ENCODE measurements around the gene ERBIN. TPM values are rescaled to one million over a fixed set of nuclear protein-coding genes. Genes with fewer than 3 reads are reported as not detected.
"Not testable (repeated sequence)": the region's sequence is repeated elsewhere in the genome, so short reads cannot be mapped to it uniquely, and the experiment has no call there.

ERBIN gene
- total RNA-seq, 1 experiment from 2014 or later = 101 TPM

DNA sequence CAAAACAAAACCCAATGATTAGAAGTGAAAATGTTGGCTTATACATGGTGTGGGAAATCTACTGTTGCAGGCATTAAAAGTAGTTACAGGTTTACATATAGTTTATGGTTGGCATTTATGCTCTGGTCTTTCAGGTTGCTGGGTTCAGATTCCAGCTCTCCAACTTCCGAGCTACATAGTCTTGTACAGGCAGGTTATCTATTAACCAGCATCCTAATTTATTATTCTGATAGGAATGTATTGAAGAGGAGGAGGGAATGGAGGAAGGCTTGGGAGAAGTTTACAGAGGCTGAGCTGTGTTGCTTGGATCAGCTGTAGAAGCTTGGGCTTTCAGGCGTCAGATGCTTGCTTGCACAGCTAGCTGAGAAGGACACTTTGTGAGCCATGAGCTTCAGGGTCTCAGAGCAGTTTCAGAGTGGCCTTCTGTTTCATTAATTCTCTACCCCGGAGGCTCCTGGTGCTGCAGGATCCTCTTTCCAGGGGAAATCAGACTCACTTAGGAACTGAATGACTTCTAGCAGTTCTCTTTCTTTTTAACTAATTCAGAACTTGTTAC lies 11.7 kb upstream of the ERBIN start:
- in situ Hi-C loops (cut with HindIII; ENCODE audit: low pct_unique_long_range_greater_than_20kb, low sequenced_read_pairs) = no loop called here
- DNase-seq (ENCODE audit: low read depth, low spot score) = no peak

DNA sequence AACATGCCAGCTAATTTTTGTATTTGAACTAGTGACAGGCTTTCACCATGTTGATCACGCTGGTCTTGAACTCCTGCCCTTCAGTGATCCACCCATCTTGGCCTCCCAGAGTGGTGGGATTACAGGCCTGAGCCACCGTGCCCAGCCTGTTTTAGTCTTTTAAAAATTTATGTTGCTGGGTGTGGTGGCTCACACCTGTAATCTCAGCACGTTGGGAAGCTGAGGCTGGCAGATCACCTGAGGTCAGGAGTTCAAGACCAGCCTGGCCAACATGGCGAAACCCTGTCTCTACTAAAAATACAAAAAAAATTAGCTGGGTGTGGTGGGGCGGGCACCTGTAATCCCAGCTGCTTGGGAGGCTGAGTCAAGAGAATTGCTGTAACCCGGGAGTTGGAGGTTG lies 10.7 kb upstream of the ERBIN start:
- in situ Hi-C loops (cut with HindIII; ENCODE audit: low pct_unique_long_range_greater_than_20kb, low sequenced_read_pairs); DNase-seq (ENCODE audit: low read depth, low spot score): not testable (repeated sequence)

DNA sequence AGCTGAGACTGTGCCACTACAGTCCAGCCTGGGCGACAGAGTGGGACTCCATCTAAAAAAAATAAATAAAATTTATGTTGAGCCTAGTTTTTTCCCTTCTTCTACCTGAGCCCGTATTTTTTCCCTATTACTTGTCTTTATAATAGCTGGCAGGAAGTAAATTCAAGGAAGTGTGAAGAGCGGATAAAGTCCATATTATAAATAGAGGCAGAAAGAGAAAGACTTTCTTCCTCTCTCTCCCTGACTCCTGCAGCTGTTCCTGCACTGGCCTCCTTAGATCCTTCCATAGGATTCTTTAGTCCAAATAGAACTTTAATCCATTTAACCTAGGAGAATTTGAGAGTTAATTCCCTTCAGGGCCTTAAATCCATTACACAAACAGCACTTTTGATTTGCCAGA lies 10.3 kb upstream of the ERBIN start:
- no peak for DNase-seq (ENCODE audit: low read depth, low spot score)
- in situ Hi-C loops (cut with HindIII; ENCODE audit: low pct_unique_long_range_greater_than_20kb, low sequenced_read_pairs) = no loop called here

DNA sequence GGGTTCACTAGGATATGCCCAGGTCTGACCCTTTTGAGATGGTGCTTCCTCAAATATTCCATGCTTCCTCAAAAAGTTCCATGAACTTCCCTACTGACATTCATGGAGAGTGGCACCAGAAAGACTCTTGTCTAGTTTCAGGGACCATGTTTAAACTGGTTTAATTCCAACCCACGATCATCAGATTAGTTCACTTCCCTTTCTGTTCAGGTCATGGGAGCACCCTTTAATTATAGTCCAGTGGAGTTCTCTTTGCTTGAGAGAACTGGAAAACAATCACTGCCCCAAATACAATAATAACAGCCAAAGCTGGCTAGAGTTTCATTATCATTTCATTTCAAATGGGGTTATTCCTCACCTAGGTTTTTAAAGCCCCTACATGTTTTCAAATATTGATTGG lies 9.7 kb upstream of the ERBIN start:
- no peak for DNase-seq (ENCODE audit: low read depth, low spot score)
- in situ Hi-C loops (cut with HindIII; ENCODE audit: low pct_unique_long_range_greater_than_20kb, low sequenced_read_pairs) = no loop called here

DNA sequence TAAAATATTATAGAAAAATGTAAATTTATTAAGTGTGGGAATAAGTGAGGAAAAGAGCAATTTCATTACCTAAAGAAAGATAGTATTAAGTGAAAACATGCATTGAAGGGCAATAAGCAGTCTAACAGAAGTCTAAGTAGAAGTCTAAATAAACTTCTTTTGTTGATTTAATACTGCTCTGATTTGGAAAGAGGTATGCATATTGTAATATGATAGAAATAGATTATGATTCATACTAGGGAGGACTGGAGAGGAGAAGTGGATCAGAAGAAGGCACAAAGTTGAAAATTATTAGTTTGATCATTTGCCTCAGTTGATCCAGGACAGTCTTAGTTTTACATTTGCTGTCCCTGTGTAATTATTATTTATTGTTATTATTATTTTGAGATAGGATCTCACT lies 6.6 kb upstream of the ERBIN start:
- DNase-seq (ENCODE audit: low read depth, low spot score) = no peak
- in situ Hi-C loops (cut with HindIII; ENCODE audit: low pct_unique_long_range_greater_than_20kb, low sequenced_read_pairs) = no loop called here

DNA sequence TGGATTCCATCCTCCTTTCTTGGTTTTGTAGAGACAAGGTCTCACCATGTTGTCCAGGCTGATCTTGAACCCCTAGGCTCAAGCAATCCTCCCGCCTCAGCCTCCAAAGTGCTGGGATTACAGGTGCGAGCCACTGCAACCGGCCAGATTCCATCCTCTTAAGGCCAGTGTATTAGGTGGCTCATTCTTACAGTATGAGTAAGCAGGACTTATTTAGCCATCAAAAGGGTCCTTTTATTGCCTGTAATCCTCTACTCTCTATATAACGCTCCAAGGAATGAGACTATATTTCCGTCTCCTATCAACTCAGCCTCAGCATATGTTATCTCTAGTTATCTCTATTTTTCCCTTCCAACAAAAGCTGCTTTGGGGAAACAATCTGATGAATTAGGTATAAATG lies 3.0 kb upstream of the ERBIN start:
- no peak for DNase-seq (ENCODE audit: low read depth, low spot score)

DNA sequence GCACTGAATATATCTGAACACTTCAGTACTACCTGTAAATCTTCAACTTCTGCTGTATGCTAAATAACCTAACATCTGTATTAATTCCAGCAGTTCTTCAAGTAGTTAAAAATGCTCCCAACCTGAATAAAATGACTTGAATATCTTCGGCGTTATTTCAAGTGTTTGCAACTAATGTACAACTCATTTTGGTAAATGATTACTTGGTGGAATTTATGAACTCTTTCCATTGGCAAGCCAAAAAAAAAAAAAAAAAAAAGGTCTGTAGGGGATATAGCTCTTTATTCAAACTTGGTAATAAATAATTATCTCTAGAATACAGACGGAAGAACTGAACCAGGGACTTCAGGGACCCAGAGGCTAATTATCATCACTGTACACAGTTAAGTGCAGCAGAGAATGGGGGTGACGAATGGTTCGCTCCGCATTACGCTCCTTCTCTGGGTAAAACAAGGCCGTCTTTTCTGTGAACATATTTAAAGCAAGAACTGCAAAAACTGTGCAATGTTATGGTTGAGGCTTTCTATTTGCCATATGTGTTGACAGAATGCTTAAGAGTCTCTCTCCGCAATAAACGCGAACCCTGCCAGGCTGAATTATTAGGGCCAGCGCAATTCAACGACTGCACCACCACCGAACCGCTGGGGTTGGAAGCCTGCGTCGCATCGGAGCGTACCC lies 1.9 kb upstream of the ERBIN start:
- in situ Hi-C loops (cut with HindIII; ENCODE audit: low pct_unique_long_range_greater_than_20kb, low sequenced_read_pairs) = no loop called here
- DNase-seq (ENCODE audit: low read depth, low spot score) = no peak

More for the DNA sequence above, 3.0 kb upstream of the ERBIN start:
- in situ Hi-C loops (cut with HindIII; ENCODE audit: low pct_unique_long_range_greater_than_20kb, low sequenced_read_pairs) = no loop called here

DNA sequence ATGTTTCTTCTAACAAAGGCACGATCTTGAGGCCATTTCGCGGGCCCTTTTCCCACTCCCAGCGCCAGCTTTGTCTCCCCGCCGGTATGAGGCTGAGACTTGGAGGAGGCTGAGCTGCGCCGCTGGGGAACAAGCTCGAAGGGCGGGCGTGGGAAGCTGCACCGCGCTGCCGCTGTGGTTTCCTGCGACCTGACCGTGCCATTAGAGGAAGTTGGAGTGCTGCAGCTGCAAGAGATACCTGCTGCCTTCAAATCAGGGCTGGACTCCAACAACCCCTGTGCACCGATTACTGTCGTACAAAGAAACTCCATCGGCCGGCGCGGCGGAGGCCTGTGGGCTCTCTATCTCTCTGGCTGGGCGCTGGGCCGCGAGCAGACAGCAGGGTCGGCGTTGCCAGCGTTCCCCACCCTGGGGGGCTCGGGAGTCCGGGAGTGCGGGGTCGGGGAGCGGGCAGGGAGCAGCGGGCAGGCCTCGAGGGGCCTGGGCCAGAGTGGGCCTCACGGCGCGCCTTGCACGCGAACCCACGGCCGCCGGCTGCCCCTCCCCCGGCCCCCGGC lies 1.3 kb upstream of the ERBIN start:
- in situ Hi-C loops (cut with HindIII; ENCODE audit: low pct_unique_long_range_greater_than_20kb, low sequenced_read_pairs) = no loop called here
- peak; percentile 54 for DNase-seq (ENCODE audit: low read depth, low spot score)

DNA sequence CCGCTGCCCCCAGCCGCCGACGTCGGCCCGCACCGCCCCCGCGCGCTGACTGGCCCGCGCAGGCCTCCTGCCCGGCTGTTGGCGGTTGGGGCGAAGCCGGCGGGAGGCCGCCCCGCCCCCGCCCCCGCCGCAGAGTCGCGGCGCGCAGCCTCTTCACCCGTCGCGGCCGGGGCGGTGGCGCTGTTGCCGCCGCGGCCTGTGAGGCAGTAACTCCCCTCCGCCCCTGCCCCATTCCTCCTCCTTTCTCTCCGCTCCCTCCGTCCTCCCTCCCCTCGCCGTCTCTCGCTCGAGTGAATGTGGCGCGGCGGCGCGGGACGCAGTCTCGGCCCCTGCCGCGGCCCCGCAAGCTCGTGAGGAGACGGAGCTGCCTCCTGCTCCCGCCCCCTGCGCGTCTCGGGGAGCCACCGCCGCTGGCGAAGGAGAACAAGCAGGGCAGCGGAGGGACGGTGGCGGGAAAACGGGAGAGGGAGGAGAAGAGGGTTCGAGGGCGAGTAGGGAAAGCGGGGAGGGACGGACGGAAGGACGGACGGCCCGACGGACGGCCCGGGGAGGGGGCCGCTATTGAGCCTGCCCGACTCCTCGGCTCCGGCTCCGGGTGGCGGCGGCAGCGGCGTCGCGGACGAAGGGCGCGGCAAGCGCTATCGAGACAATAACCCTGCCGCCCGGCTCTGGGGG lies 637 bp upstream of the ERBIN start:
- in situ Hi-C loops (cut with HindIII; ENCODE audit: low pct_unique_long_range_greater_than_20kb, low sequenced_read_pairs) = no loop called here
- DNase-seq (ENCODE audit: low read depth, low spot score) = peak; percentile 76

DNA sequence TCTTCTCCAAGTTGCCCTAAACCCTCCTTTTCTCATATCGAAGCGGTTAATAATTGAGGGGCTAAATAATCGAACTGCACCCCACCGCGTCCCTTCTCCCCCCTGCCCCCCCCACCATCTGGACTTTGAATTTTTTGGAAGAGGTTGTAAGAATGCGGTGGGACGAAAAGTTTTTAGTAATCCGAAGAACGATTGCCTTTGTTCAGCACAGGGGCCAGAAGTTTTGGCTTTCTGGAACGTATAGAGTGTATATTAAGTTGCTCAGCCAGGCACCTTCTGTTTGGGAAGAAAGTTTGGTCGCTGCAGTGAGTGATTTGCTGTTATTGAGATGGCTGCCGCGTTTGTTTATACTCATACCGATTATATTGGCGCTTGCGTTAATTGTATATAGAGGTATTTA lies 518 bp downstream of the ERBIN start:
- in situ Hi-C loops (cut with HindIII; ENCODE audit: low pct_unique_long_range_greater_than_20kb, low sequenced_read_pairs) = no loop called here
- no peak for DNase-seq (ENCODE audit: low read depth, low spot score)

DNA sequence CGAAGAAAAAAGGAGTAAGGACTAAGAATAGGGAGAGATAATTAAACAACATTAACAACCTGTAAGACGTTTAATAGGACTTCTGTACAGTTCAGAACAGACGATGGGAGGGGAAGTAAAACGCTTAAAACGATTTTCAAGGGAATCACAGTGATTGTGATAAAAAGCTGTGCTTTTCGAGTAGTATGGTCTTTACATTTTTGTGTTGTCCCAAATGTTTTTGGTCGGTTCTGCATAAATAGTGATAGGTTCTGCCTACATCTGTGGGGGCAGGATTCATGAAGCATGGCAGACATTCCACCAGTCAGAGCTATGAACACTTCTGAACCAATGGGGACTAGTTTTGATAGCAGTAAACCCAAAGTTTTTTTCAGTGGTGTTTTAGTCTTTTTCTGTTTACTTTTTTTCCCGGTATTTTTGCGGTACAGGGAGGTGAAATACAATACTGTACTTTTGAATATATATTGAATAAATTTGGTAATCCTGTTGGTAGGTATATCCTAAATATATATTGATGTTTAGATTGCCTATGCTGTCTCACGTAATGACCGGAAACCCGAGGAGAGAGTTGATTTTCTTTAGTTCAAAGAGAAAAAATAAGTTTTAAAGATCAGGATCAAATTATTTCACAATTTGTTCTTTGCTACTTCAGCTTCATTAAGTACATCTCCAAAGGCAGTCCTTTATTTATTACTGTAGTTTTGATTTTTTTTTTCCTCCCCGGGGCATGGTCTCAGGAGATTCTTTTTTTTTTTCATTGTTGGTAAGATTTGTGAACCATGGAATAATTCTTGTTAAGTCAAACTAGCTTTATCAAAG lies 1.3 kb downstream of the ERBIN start:
- DNase-seq (ENCODE audit: low read depth, low spot score) = peak; percentile 68
- in situ Hi-C loops (cut with HindIII; ENCODE audit: low pct_unique_long_range_greater_than_20kb, low sequenced_read_pairs) = no loop called here

DNA sequence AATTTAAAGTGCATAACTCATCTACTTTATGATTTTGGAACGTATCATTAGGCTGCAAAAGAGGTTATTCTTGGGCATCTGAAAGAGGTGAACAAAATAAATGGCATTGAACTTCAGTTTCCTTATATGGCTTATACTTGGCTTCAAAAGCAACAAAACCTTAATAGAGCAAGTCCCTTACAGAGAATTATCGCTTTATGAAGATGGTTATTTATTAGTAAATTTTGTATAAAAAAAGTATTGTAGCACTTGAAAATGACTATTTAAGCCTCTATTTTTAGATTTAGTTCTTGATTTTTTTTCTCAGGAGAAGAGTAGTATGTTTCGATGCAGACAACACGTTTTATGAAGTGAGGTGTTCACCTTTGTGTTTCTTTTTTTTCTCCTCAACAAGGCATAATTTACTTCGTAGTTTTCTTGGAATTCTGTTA lies 2.0 kb downstream of the ERBIN start:
- in situ Hi-C loops (cut with HindIII; ENCODE audit: low pct_unique_long_range_greater_than_20kb, low sequenced_read_pairs) = no loop called here

DNA sequence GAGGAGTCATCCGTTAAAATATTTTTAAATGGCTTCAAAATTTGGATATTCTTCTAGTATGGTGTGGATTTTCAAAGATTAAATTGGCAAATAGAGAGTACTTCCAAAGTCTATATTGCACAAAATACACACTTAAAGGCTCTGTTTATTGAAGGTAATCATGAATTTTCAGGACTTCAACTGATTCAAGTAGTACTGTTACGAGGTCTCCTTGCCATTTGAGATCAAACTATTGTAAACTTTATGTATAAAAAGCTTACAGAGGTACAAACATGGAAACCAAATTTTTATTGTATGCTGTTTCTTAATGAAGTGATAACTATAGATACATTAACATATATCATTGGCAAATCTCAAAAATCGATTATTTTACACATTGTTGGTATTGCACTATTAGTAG lies 2.5 kb downstream of the ERBIN start:
- no peak for DNase-seq (ENCODE audit: low read depth, low spot score)
- in situ Hi-C loops (cut with HindIII; ENCODE audit: low pct_unique_long_range_greater_than_20kb, low sequenced_read_pairs) = no loop called here

More for the DNA sequence above, 2.0 kb downstream of the ERBIN start:
- no peak for DNase-seq (ENCODE audit: low read depth, low spot score)

DNA sequence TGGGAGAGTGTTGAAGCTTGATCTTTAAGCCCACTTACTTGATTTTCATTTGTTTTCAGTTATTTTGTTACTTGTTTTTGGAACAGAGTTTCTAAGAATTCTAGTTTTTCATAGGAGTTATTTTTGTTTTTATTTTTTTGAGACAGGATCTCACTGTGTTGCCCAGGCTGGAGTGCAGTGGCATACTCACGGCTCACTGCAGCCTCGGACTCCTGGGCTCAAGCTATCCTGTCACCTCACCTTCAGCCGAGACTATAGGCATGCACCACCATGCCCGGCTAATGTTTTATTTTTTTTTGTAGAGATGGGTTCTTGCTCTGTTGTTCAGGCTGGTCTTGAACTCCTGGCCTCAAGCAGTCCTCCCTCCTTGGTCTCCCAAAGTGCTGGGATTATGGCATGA lies 6.3 kb downstream of the ERBIN start:
- in situ Hi-C loops (cut with HindIII; ENCODE audit: low pct_unique_long_range_greater_than_20kb, low sequenced_read_pairs) = no loop called here
- no peak for DNase-seq (ENCODE audit: low read depth, low spot score)

DNA sequence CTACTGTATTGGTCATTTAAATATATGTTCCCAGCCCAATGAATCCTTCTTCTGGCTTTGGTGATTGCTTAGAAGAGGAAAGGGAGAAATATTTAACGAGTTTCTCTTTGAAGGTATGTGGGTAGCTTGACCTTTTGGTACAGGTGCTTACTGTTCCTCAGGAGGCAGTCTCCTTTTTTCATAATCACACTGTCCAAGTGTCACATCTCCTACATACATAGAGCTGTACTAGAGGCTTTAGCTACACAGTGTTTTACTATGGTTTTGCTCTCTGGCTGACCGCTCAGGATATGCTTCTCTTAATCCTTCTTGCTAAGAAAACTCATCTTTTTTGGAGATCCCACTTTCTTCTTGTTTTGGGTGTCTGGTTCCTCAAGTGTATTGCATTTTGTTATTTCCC lies 6.9 kb downstream of the ERBIN start:
- DNase-seq (ENCODE audit: low read depth, low spot score) = no peak
- in situ Hi-C loops (cut with HindIII; ENCODE audit: low pct_unique_long_range_greater_than_20kb, low sequenced_read_pairs) = no loop called here

DNA sequence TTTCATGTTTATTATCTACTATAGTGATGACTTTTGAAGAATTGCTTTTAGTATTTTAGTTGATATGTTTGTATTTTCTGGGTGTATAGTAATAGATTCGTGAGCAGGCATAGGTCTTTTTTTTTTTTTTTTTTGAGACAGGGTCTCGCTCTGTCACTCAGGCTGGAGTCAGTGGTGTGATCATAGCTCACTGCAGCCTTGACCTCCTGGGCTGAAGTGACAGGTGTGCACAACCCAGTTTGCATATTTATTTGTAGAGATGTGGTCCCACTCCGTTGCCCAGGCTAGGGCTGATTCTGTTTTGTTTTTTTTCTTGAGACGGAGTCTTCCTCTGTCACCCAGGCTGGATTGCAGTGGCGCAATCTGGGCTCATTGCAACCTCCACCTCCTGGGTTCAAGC lies 11.9 kb downstream of the ERBIN start:
- in situ Hi-C loops (cut with HindIII; ENCODE audit: low pct_unique_long_range_greater_than_20kb, low sequenced_read_pairs) = no loop called here
- no peak for DNase-seq (ENCODE audit: low read depth, low spot score)

DNA sequence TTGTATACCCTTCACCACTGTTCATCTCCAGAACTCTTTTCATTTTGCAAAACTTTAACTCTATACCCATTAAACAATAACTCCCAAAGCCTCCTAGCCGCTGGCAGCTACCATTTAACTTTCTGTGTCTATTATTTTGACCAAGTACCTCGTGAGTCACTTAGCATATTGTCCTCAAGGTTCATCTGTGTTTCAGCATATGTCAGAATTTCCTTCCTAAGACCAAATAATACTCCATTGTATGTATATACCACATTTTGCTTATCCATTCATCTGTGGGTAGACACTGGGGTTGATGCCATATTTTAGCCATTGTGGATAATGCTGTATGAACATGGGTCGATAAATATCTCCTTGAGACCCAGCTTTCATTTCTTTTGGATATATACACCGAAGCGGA lies 17.4 kb downstream of the ERBIN start:
- in situ Hi-C loops (cut with HindIII; ENCODE audit: low pct_unique_long_range_greater_than_20kb, low sequenced_read_pairs) = no loop called here

DNA sequence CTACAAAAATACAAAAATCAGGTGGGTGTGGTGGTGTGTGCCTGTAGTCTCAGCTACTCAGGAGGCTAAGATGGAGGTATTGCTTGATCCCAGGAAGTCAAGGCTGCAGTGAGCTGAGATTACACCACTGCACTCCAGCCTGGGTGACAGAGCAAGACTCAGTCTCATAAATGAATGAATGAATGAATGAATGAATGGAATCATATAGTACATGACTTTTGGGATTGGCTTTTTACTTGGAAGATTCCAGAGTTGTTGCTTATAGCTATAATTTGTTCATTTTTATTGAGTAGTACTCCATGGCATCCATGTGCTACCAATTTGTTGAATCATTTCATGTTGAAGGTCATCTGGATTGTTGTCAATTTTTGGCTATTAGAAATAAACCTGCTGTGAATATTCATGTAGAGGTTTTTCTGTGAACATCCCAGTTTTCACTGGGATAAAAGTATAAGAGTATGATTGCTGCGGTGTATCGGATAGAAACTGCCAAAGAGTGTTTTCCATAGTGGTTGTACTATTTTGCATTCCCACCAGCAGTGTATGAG lies 19.9 kb downstream of the ERBIN start:
- in situ Hi-C loops (cut with HindIII; ENCODE audit: low pct_unique_long_range_greater_than_20kb, low sequenced_read_pairs) = no loop called here
- no peak for DNase-seq (ENCODE audit: low read depth, low spot score)

More for the DNA sequence above, 17.4 kb downstream of the ERBIN start:
- peak; percentile 82 for DNase-seq (ENCODE audit: low read depth, low spot score)

Measured in SK-MEL-5 (cell line).